ENCODE measurements around the gene PRXL2B.

PRXL2B gene

GRCh38 chr1:2544093-2544874, 42.3 kb upstream of the PRXL2B start:
- H3K4me1 ChIP-seq (ENCODE audit: insufficient read depth, poor library complexity, severe bottlenecking): peaks cover 5% of the 10 kb centered on the region
- H3K27ac ChIP-seq (ENCODE audit: poor library complexity, severe bottlenecking): peak overlapping the region; percentile 78
- TF ChIP-seq, protein P1, sequence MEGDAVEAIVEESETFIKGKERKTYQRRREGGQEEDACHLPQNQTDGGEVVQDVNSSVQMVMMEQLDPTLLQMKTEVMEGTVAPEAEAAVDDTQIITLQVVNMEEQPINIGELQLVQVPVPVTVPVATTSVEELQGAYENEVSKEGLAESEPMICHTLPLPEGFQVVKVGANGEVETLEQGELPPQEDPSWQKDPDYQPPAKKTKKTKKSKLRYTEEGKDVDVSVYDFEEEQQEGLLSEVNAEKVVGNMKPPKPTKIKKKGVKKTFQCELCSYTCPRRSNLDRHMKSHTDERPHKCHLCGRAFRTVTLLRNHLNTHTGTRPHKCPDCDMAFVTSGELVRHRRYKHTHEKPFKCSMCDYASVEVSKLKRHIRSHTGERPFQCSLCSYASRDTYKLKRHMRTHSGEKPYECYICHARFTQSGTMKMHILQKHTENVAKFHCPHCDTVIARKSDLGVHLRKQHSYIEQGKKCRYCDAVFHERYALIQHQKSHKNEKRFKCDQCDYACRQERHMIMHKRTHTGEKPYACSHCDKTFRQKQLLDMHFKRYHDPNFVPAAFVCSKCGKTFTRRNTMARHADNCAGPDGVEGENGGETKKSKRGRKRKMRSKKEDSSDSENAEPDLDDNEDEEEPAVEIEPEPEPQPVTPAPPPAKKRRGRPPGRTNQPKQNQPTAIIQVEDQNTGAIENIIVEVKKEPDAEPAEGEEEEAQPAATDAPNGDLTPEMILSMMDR (IDR thresholded peaks at IDR 0.05; ENCODE audit: poor library complexity, severe bottlenecking): no peak
- no peak for ATAC-seq (ENCODE audit: low read depth)
- no peaks in the 10 kb centered on the region for H3K36me3 ChIP-seq (ENCODE audit: low read depth)
- DNase-seq (ENCODE audit: low spot score): no peak
- H3K27me3 ChIP-seq (ENCODE audit: insufficient read depth, poor library complexity, severe bottlenecking): no peaks in the 10 kb centered on the region
- no peaks in the 10 kb centered on the region for H3K9me3 ChIP-seq (ENCODE audit: severe bottlenecking)
- no peak overlapping the region for H3K4me3 ChIP-seq (ENCODE audit: severe bottlenecking)

GRCh38 chr1:2544875-2545640, 41.5 kb upstream of the PRXL2B start:
- Histone ChIP-seq H3K36me3 (ENCODE audit: low read depth) (no peaks in the 10 kb centered on the region), H3K4me3 (ENCODE audit: severe bottlenecking) (no peak overlapping the region), H3K9me3 (ENCODE audit: severe bottlenecking) (no peaks in the 10 kb centered on the region), H3K27me3 (ENCODE audit: insufficient read depth, poor library complexity, severe bottlenecking) (no peaks in the 10 kb centered on the region), H3K4me1 (ENCODE audit: insufficient read depth, poor library complexity, severe bottlenecking) (peaks cover 5% of the 10 kb centered on the region), H3K27ac (ENCODE audit: poor library complexity, severe bottlenecking) (peak overlapping the region; percentile 78)
- no peak for DNase-seq (ENCODE audit: low spot score)
- TF ChIP-seq, protein P1 (IDR thresholded peaks at IDR 0.05; ENCODE audit: poor library complexity, severe bottlenecking): no peak
- ATAC-seq (ENCODE audit: low read depth): no peak

- H3K4me3 ChIP-seq (ENCODE audit: severe bottlenecking): peak overlapping the region; percentile 38
- H3K27me3 ChIP-seq (ENCODE audit: insufficient read depth, poor library complexity, severe bottlenecking): no peaks in the 10 kb centered on the region
- DNase-seq (ENCODE audit: low spot score): peak; percentile 88
- H3K4me1 ChIP-seq (ENCODE audit: insufficient read depth, poor library complexity, severe bottlenecking): peaks cover 5% of the 10 kb centered on the region
- no peaks in the 10 kb centered on the region for H3K36me3 ChIP-seq (ENCODE audit: low read depth)
- peak; percentile 57 for ATAC-seq (ENCODE audit: low read depth)
- no peaks in the 10 kb centered on the region for H3K9me3 ChIP-seq (ENCODE audit: severe bottlenecking)
- H3K27ac ChIP-seq (ENCODE audit: poor library complexity, severe bottlenecking): peak overlapping the region; percentile 78
- TF ChIP-seq, protein P1 (IDR thresholded peaks at IDR 0.05; ENCODE audit: poor library complexity, severe bottlenecking): no peak
Measured at GRCh38 chr1:2545754-2546514, 40.6 kb upstream of the PRXL2B start.

DNA sequence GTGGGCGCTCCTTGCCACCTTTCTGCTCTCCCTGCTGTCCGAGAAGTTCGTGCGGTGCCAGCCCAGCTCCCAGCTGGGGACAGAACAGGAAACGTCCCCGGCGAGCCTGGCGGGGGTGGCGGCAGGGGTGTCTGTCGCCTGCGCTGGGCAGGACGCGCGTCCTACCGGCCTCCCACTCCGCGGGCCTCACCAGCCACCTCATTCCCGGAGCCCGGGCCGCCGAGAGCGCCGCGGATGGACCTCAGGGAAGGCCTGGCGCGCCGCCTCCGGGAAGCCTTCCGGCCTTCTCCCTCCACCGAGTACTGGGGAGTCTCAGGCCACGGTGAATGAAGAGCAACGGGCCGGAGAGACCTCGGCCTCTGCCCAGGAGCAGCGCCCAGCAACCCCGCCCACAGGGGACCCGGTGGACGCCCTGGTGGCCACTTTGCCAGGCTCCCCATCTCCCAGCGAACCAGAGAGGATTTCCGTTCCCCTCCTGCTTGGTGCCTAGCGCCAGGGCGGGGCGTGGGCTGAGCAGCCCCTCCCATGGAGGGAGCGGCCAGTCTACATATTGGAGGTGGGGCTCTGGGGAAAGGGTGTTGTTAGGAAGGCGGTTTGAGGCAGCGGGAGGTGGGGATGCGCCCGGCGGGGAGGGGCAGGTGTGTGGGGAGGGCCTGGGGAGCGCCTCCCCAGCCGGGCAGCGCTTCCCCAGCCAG, 39.9 kb upstream of the PRXL2B start:
- peak overlapping the region; percentile 38 for H3K4me3 ChIP-seq (ENCODE audit: severe bottlenecking)
- ATAC-seq (ENCODE audit: low read depth): peak; percentile 72

More for the DNA sequence above, 39.9 kb upstream of the PRXL2B start:
- no peaks in the 10 kb centered on the region for H3K27me3 ChIP-seq (ENCODE audit: insufficient read depth, poor library complexity, severe bottlenecking)
- H3K4me1 ChIP-seq (ENCODE audit: insufficient read depth, poor library complexity, severe bottlenecking): peaks cover 5% of the 10 kb centered on the region
- H3K27ac ChIP-seq (ENCODE audit: poor library complexity, severe bottlenecking): peak overlapping the region; percentile 78
- no peaks in the 10 kb centered on the region for H3K36me3 ChIP-seq (ENCODE audit: low read depth)
- DNase-seq (ENCODE audit: low spot score): peak; percentile 89
- no peaks in the 10 kb centered on the region for H3K9me3 ChIP-seq (ENCODE audit: severe bottlenecking)
- TF ChIP-seq, protein P1 (IDR thresholded peaks at IDR 0.05; ENCODE audit: poor library complexity, severe bottlenecking): no peak
